Stimulated activated CD4-positive, alpha-beta T cell treated with anti-CD3 and anti-CD28 coated beads, TNF-alpha, amount 100 ng/mL, for 4 hours (primary cell): ENCODE measurements around the gene ART3.
"Not testable (repeated sequence)": the region's sequence is repeated elsewhere in the genome, so short reads cannot be mapped to it uniquely, and the experiment has no call there.

Experiments used
- DNase-seq, 3 experiments: peaks; one replicate each; pipeline ENCODE4 v3.0.0-alpha.2; 2020; ENCODE audit warnings: low read depth in 3 of 3

ART3 gene

GRCh38 chr4:76074468-76074867 is at the start of gene ART3:
Gene ART3 (plus strand): TSS chr4:76074709. CDS start chr4:76075890, 1,181 bp downstream.
- no peak for DNase-seq

GRCh38 chr4:76028350-76028765 is 46.2 kb upstream of the ART3 start:
- no peak for DNase-seq

GRCh38 chr4:76029300-76029699 is 45.2 kb upstream of the ART3 start:
- no peak for DNase-seq

GRCh38 chr4:76035141-76035540 is 39.4 kb upstream of the ART3 start:
- DNase-seq, result no peak

GRCh38 chr4:76035799-76036380 is 38.6 kb upstream of the ART3 start, which contains the start of gene CXCL11:
Gene CXCL11 (minus strand): TSS chr4:76036070. CDS start chr4:76035987, 83 bp downstream.
- no peak for DNase-seq

- no peak for DNase-seq
These were observed 37.7 kb upstream of the ART3 start for GRCh38 chr4:76036855-76037254.

- DNase-seq, result not testable (repeated sequence)
These were observed 32.1 kb upstream of the ART3 start for GRCh38 chr4:76042241-76042998.

- DNase-seq, result not testable (repeated sequence)
These were observed 31.2 kb upstream of the ART3 start for GRCh38 chr4:76043306-76043705.

- not testable (repeated sequence) for DNase-seq
These were observed 29.8 kb upstream of the ART3 start for GRCh38 chr4:76044686-76045085.

GRCh38 chr4:76049860-76050416 is 24.6 kb upstream of the ART3 start:
- not testable (repeated sequence) for DNase-seq

- not testable (repeated sequence) for DNase-seq
These were observed 23.9 kb upstream of the ART3 start for GRCh38 chr4:76050560-76051050.

GRCh38 chr4:76053730-76054129 is 20.8 kb upstream of the ART3 start:
- DNase-seq, result no peak

GRCh38 chr4:76055016-76055415 is 19.5 kb upstream of the ART3 start:
- no peak for DNase-seq

- no peak for DNase-seq
These were observed 19.1 kb upstream of the ART3 start for GRCh38 chr4:76055421-76055820.

GRCh38 chr4:76058302-76058701 is 16.2 kb upstream of the ART3 start:
- DNase-seq, result no peak

- no peak for DNase-seq
These were observed 15.6 kb upstream of the ART3 start for GRCh38 chr4:76058888-76059426.

GRCh38 chr4:76059750-76060149 is 14.8 kb upstream of the ART3 start:
- DNase-seq, result no peak

- no peak for DNase-seq
These were observed 14.0 kb upstream of the ART3 start for GRCh38 chr4:76060506-76060905.

- no peak for DNase-seq
These were observed 13.1 kb upstream of the ART3 start for GRCh38 chr4:76061421-76061820.

- no peak for DNase-seq
These were observed 12.5 kb upstream of the ART3 start for GRCh38 chr4:76061982-76062381.

- DNase-seq, result no peak
These were observed 8.0 kb upstream of the ART3 start for GRCh38 chr4:76066546-76066945.

GRCh38 chr4:76067652-76068286 is 6.7 kb upstream of the ART3 start:
- peak; percentile 40 to 46 (median 40) for DNase-seq
